HCT116 (cell line): Measurements from ENCODE around the gene BTNL9. TPM values are rescaled to one million over a fixed set of nuclear protein-coding genes. Genes with fewer than 3 reads are reported as not detected.

Experiments
- ATAC-seq: fragments of 200-7000 bp; cut with Tn5 transposase; 2 replicates; pipeline ENCODE4 v1.9.1; 2020; ENCODE audit warnings: mild to moderate bottlenecking, moderate library complexity
- BruUV-seq: library from RNA; stranded (reverse); fragments of 400-500 nt; replicated peaks from 2 replicates; lab custom pipeline; 2021; lab: Mats Ljungman, UMichigan
- CTCF ChIA-PET: fragments of 300-600 bp; sonication (Branson Sonifier 250); formaldehyde crosslinking; loops from one replicate; lab custom pipeline; 2021; ENCODE audit warnings: antibody characterized with exemption; lab: Charles Lee
- POLR2A ChIA-PET: fragments of 300-600, 350-600 bp; sonication (Branson Sonifier 250); formaldehyde crosslinking; loops from one replicate; lab custom pipeline; 2021; ENCODE audit warnings: antibody characterized with exemption; lab: Charles Lee
- RAD21 ChIA-PET, 2 experiments: fragments of 300-600 bp; sonication (Branson Sonifier 250); formaldehyde crosslinking; loops; one replicate each; lab custom pipeline; 2023; ENCODE audit warnings: low total read pairs in 2 of 2; ENCODE audit not compliant: uncharacterized antibody in 2 of 2, unreplicated experiment in 2 of 2, low non-redundant PET in 1 of 2; lab: Charles Lee
- DNase-seq: peaks from one replicate; pipeline ENCODE4 v3.0.0-alpha.2; 2010; ENCODE audit warnings: low read depth, low spot score
- H2AFZ ChIP-seq: fragments of 200-600 bp; shearing (Covaris generic), sonication (generic); 2 replicates; pipeline ENCODE4 v1.6.1; 2017; ENCODE audit warnings: low read depth, mixed run types, mixed read lengths, antibody characterized with exemption, low read length; ENCODE audit not compliant: poor library complexity, severe bottlenecking
- H3K27ac ChIP-seq: 2 replicates; pipeline ENCODE4 v1.5.1; 2012; ENCODE audit warnings: low read depth, low read length
- H3K27me3 ChIP-seq: fragments of 200-600 bp; sonication (generic); 2 replicates; pipeline ENCODE4 v1.6.1; 2016; ENCODE audit warnings: mixed run types, low read length, mixed read lengths; ENCODE audit not compliant: insufficient read depth
- H3K36me3 ChIP-seq, 2 experiments: fragments of 200-500 bp in 1 of 2; fragments of 200-600 bp in 1 of 2; sonication (Bioruptor generic) in 1 of 2; sonication (generic) in 1 of 2; 2 replicates each; pipeline versions ENCODE4 v1.5.1 to v1.6.1; 2014 to 2016; ENCODE audit warnings: low read length in 2 of 2, inconsistent platforms in 1 of 2, mixed read lengths in 1 of 2, mixed run types in 1 of 2; ENCODE audit not compliant: insufficient read depth in 2 of 2, control insufficient read depth in 1 of 2
- H3K4me1 ChIP-seq, 2 experiments: fragments of 200-600 bp in 1 of 2; sonication (generic) in 1 of 2; 2 replicates each; pipeline versions ENCODE4 v1.5.1 to v1.6.1; 2012 to 2017; ENCODE audit warnings: low read length in 2 of 2, inconsistent platforms in 1 of 2, mild to moderate bottlenecking in 1 of 2, mixed read lengths in 1 of 2, mixed run types in 1 of 2, moderate library complexity in 1 of 2; ENCODE audit not compliant: insufficient read depth in 2 of 2, control insufficient read depth in 1 of 2
- H3K4me2 ChIP-seq: fragments of 200-600 bp; sonication (generic); 2 replicates; pipeline ENCODE4 v1.6.1; 2017; ENCODE audit warnings: mixed run types, low read length, mixed read lengths
- H3K4me3 ChIP-seq, 2 experiments: fragments of 200-600 bp in 1 of 2; sonication (generic) in 1 of 2; replicated peaks in 1 of 2; 2 replicates each; pipeline ENCODE4 v1.5.1; 2011 to 2016; ENCODE audit warnings: low read length in 2 of 2, control low read depth in 1 of 2, low read depth in 1 of 2, mild to moderate bottlenecking in 1 of 2, mixed read lengths in 1 of 2, mixed run types in 1 of 2
- H3K79me2 ChIP-seq: fragments of 200-600 bp; sonication (generic); 2 replicates; pipeline ENCODE4 v1.6.1; 2017; ENCODE audit warnings: mild to moderate bottlenecking, mixed run types, low read length, moderate library complexity, mixed read lengths; ENCODE audit not compliant: insufficient read depth
- H3K9ac ChIP-seq: fragments of 200-600 bp; sonication (generic); 2 replicates; pipeline ENCODE4 v1.6.1; 2016; ENCODE audit warnings: low read length, mixed read lengths
- H3K9me2 ChIP-seq: fragments of 200-600 bp; sonication (generic), shearing (Covaris generic); 2 replicates; pipeline ENCODE4 v1.6.1; 2017; ENCODE audit warnings: mixed run types, mild to moderate bottlenecking, moderate library complexity; ENCODE audit not compliant: insufficient read depth
- H3K9me3 ChIP-seq, 2 experiments: fragments of 200-500 bp in 1 of 2; fragments of 200-600 bp in 1 of 2; sonication (Bioruptor generic) in 1 of 2; sonication (generic) in 1 of 2; 2 replicates each; pipeline ENCODE4 v1.6.1; 2014 to 2017; ENCODE audit warnings: low read length in 2 of 2, mixed read lengths in 2 of 2, inconsistent platforms in 1 of 2, low read depth in 1 of 2, mild to moderate bottlenecking in 1 of 2, mixed run types in 1 of 2, moderate library complexity in 1 of 2; ENCODE audit not compliant: control insufficient read depth in 1 of 2, insufficient read depth in 1 of 2
- H4K20me1 ChIP-seq: fragments of 200-600 bp; sonication (generic), shearing (Covaris generic); 2 replicates; pipeline ENCODE4 v1.6.1; 2017; ENCODE audit warnings: mixed run types, mild to moderate bottlenecking, moderate library complexity; ENCODE audit not compliant: insufficient read depth
- ATF3 ChIP-seq: IDR thresholded peaks from 2 replicates; pipeline ENCODE4 v1.6.1; 2012
- CEBPB ChIP-seq: IDR thresholded peaks from 2 replicates; pipeline ENCODE4 v1.6.1; 2012; ENCODE audit warnings: low read depth
- EZH2 ChIP-seq: fragments of 200-600 bp; sonication (generic); IDR thresholded peaks from 2 replicates; pipeline ENCODE4 v1.6.1; 2017; ENCODE audit warnings: antibody characterized with exemption, mixed run types
- EZH2phosphoT487 ChIP-seq: fragments of 200-600 bp; IDR thresholded peaks from 2 replicates; pipeline ENCODE4 v1.6.1; 2018; ENCODE audit warnings: antibody characterized with exemption, borderline replicate concordance
- JUND ChIP-seq: IDR thresholded peaks from 2 replicates; pipeline ENCODE4 v1.6.1; 2012
- POLR2A ChIP-seq: IDR thresholded peaks from 2 replicates; pipeline ENCODE4 v1.7.0; 2011; ENCODE audit warnings: borderline replicate concordance; ENCODE audit not compliant: insufficient read depth, insufficient read length; ENCODE audit errors: extremely low read depth
- POLR2AphosphoS5 ChIP-seq: IDR thresholded peaks from 2 replicates; pipeline ENCODE4 v1.6.1; 2011; ENCODE audit warnings: mild to moderate bottlenecking, low read depth, low read length, moderate library complexity
- RAD21 ChIP-seq: IDR thresholded peaks from 2 replicates; pipeline ENCODE4 v1.6.1; 2012; ENCODE audit warnings: low read depth, mild to moderate bottlenecking
- SIN3A ChIP-seq: IDR thresholded peaks from 2 replicates; pipeline ENCODE4 v1.6.1; 2012; ENCODE audit warnings: low read depth
- SP1 ChIP-seq: IDR thresholded peaks from 2 replicates; pipeline ENCODE4 v1.6.1; 2012; ENCODE audit warnings: low read depth
- SRF ChIP-seq: IDR thresholded peaks from 2 replicates; pipeline ENCODE4 v1.6.1; 2012; ENCODE audit warnings: low read depth
- TCF7L2 ChIP-seq: IDR thresholded peaks from 2 replicates; pipeline ENCODE4 v1.7.0; 2011; ENCODE audit warnings: borderline replicate concordance, inconsistent platforms; ENCODE audit not compliant: insufficient read depth, insufficient read length; ENCODE audit errors: extremely low read depth
- ZFX ChIP-seq: fragments of 450-650 bp; IDR thresholded peaks from 2 replicates; pipeline ENCODE4 v1.6.1; 2017
- ZNF274 ChIP-seq: fragments of 200-500 bp; sonication (Bioruptor generic); IDR thresholded peaks from 2 replicates; pipeline ENCODE4 v1.6.1; 2014; ENCODE audit warnings: mild to moderate bottlenecking, low read depth, low read length, inconsistent platforms
- intact Hi-C: fragments of 100-400 bp; cut with micrococcal nuclease; formaldehyde crosslinking; loops from 2 replicates; pipeline ENCODE4 v1.10.0; 2022
- total RNA-seq: library from RNA; stranded (reverse); gene quantifications from one replicate; pipeline ENCODE4 v1.2.1, GENCODE V29; 2021; ENCODE audit not compliant: unreplicated experiment
- TF ChIP-seq, protein P1 (sequence below): IDR thresholded peaks from 2 replicates; pipeline ENCODE4 v1.6.1; 2012
- TF ChIP-seq, protein P2 (sequence below): IDR thresholded peaks from 2 replicates; pipeline ENCODE4 v1.6.1; 2011; ENCODE audit warnings: mild to moderate bottlenecking, low read length, moderate library complexity; ENCODE audit not compliant: insufficient replicate concordance; ENCODE audit errors: extremely low read depth

The BTNL9 gene
- total RNA-seq, 1 experiment from 2014 or later, result 11.7 TPM

DNA sequence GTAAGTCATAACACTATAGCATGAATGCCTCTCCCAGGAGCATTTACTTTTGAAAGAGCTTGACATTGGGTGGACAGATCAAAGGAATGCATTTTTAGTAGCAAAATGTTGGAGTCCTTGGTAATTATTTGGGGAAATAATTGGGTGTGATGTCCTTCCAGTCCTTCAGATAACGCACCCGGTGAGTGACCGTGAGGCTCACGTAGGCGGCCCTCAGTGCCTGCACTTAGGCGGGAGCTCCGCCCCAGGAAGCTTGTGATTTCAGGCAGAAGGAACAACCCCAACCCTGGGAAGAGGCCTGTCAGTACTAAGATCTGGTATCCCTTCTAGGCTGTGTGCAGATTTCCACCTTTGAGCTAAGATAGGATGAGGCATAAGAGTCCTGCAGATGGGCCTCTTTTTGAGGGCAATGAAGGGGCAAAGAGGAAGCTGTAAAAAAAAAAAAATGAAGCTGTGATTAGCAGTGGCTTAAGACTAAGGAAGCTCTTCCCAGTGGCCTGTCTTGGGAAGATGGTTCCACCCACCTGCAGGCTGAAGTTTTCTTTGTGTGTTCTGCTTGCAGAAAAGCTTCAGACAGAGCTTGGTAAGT lies 14.9 kb downstream of the BTNL9 start:
- Histone ChIP-seq H3K4me1 (peaks cover 3 to 17% of the 10 kb centered on the region in 2 experiments; a peak in 3 of 4 replicates), H3K27ac (no peak overlapping the region), H3K4me2 (no peak overlapping the region), H4K20me1 (no peaks in the 10 kb centered on the region), H3K4me3 (no peak overlapping the region), H3K36me3 (no peaks in the 10 kb centered on the region), H3K27me3 (no peaks in the 10 kb centered on the region), H3K79me2 (no peaks in the 10 kb centered on the region), H2AFZ (no peak overlapping the region), H3K9me2 (no peaks in the 10 kb centered on the region), H3K9me3 (no peaks in the 10 kb centered on the region), H3K9ac (no peak overlapping the region)
- ChIA-PET RAD21 (no interaction called here), CTCF (no interaction called here), POLR2A (no interaction called here)
- BruUV-seq, result TSS peak; percentile 64
- DNase-seq, result no peak
- intact Hi-C loops, result no loop called here
- TF ChIP-seq SP1, result no peak
- no peak for TF ChIP-seq ZFX
- TF ChIP-seq ATF3, result no peak
- no peak for ATAC-seq

DNA sequence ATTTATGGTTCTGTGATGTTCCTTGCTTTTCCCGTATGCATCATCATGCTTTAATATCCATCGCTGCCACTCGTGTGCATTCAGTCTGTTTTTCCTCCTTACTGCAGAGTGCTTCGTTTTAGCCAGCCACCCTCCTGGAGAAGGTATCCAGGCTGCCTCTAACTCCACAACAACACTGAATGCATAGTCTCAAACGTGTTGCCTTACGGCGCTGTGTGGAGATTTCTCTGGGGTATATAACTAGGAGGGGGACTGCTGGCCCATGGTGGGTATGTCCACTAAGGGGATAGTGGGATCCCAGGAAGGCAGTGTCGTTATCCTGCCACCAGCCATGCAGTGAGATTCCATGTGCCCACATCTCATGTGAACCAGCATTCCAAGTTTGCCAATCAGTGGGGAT lies 16.4 kb downstream of the BTNL9 start:
- H3K9ac ChIP-seq, result no peak overlapping the region
- ChIA-PET POLR2A (no interaction called here), CTCF (no interaction called here), RAD21 (no interaction called here)
- BruUV-seq, result no TSS peak
- H3K4me3 ChIP-seq, result no peak overlapping the region
- no peak for ATAC-seq
- TF ChIP-seq, protein P1, sequence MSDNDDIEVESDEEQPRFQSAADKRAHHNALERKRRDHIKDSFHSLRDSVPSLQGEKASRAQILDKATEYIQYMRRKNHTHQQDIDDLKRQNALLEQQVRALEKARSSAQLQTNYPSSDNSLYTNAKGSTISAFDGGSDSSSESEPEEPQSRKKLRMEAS, result no peak
- TF ChIP-seq ZFX (no peak), EZH2phosphoT487 (no peak), EZH2 (no peak), SRF (no peak), CEBPB (no peak), JUND (no peak), POLR2A (no peak), POLR2AphosphoS5 (no peak), RAD21 (no peak), SIN3A (no peak), TCF7L2 (no peak), ZNF274 (no peak), SP1 (no peak)
- TF ChIP-seq, protein P2, sequence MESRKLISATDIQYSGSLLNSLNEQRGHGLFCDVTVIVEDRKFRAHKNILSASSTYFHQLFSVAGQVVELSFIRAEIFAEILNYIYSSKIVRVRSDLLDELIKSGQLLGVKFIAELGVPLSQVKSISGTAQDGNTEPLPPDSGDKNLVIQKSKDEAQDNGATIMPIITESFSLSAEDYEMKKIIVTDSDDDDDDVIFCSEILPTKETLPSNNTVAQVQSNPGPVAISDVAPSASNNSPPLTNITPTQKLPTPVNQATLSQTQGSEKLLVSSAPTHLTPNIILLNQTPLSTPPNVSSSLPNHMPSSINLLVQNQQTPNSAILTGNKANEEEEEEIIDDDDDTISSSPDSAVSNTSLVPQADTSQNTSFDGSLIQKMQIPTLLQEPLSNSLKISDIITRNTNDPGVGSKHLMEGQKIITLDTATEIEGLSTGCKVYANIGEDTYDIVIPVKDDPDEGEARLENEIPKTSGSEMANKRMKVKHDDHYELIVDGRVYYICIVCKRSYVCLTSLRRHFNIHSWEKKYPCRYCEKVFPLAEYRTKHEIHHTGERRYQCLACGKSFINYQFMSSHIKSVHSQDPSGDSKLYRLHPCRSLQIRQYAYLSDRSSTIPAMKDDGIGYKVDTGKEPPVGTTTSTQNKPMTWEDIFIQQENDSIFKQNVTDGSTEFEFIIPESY, result no peak
- H3K9me3 ChIP-seq, result no peaks in the 10 kb centered on the region
- intact Hi-C loops, result no loop called here
- no peak for DNase-seq
- no peaks in the 10 kb centered on the region for H3K27me3 ChIP-seq
- peaks cover 3 to 17% of the 10 kb centered on the region in 2 experiments; a peak in 3 of 4 replicates for H3K4me1 ChIP-seq
- no peaks in the 10 kb centered on the region for H3K9me2 ChIP-seq
- H3K36me3 ChIP-seq, result no peaks in the 10 kb centered on the region
- no peaks in the 10 kb centered on the region for H3K79me2 ChIP-seq
- no peak overlapping the region for H2AFZ ChIP-seq
- no peaks in the 10 kb centered on the region for H4K20me1 ChIP-seq
- no peak overlapping the region for H3K27ac ChIP-seq
- H3K4me2 ChIP-seq, result no peak overlapping the region
